Measurements from ENCODE around the gene TRIM34. TPM values are rescaled to one million over a fixed set of nuclear protein-coding genes. Genes with fewer than 3 reads are reported as not detected.
"Not testable (repeated sequence)": the region's sequence is repeated elsewhere in the genome, so short reads cannot be mapped to it uniquely, and the experiment has no call there.

Gene TRIM34
- total and polyA plus RNA-seq, 10 of the 15 experiments (the other 5 are each of a cell fraction or from before 2014, with no cell fraction given) = 16.7 to 51.4 (median 21.5) TPM

GRCh38 chr11:5600374-5600851 is 24.4 kb upstream of the TRIM34 start:
- ChIA-PET POLR2A (no interaction called here), CTCF (interaction anchor here (0.5 to 3.9 kb wide), 23 partner anchors 8 to 291 kb away, joined by 3 to 23 read pairs (median 4); partner anchors contain the start of genes OR52N2 and TRIM5), RAD21 (ENCODE audit: unreplicated experiment) (interaction anchor here (1.1 to 3.4 kb wide), 5 partner anchors 84 to 291 kb away, joined by 3 to 13 read pairs (median 5); partner anchors contain the start of gene TRIM5), SMC1A (ENCODE audit: uncharacterized antibody, unreplicated experiment) (interaction anchor here (0.6 to 4.6 kb wide), 12 partner anchors 78 to 630 kb away, joined by 3 to 21 read pairs (median 4); partner anchors contain the start of genes OR52N2, OR56B1, TRIM22 and TRIM5)
- Histone ChIP-seq H3K9ac (ENCODE audit: control insufficient read depth, insufficient read depth, low read length) (no peak overlapping the region), H3K36me3 (ENCODE audit: control insufficient read depth in 2 of 2, insufficient read depth in 2 of 2, low read length in 1 of 2) (peaks cover 0 to 2% of the 10 kb centered on the region in 2 experiments; a peak in 1 of 4 replicates), H3K4me2 (ENCODE audit: control insufficient read depth, insufficient read depth) (no peak overlapping the region), H4K20me1 (ENCODE audit: control insufficient read depth, insufficient read depth) (no peaks in the 10 kb centered on the region; the same call in 1 of the 2 replicates), H3K27ac (ENCODE audit: control insufficient read depth, insufficient read depth) (no peak overlapping the region), H3K27me3 (replicated peaks in 1 of 2; ENCODE audit: control insufficient read depth in 2 of 2, insufficient read depth in 2 of 2, low read length in 1 of 2) (no peaks in the 10 kb centered on the region), H3K9me3 (replicated peaks; ENCODE audit: control insufficient read depth, insufficient read depth, low read length) (no peaks in the 10 kb centered on the region), H3K79me2 (ENCODE audit: control insufficient read depth, insufficient read depth, low read length) (no peaks in the 10 kb centered on the region), H3K4me3 (no peak overlapping the region), H3K4me1 (ENCODE audit: control insufficient read depth, insufficient read depth, low read length) (no peaks in the 10 kb centered on the region; the same call in 1 of the 2 replicates), H2AFZ (ENCODE audit: control insufficient read depth, low read depth, low read length) (no peak overlapping the region; the same call in 1 of the 2 replicates)
- 33% methylated on average over 9 of the region's 9 CpGs for WGBS (ENCODE audit: insufficient coverage, insufficient replicate concordance, low lambda C conversion rate, missing lambda C conversion rate)
- no TSS peak for BruUV-seq (replicated peaks)
- intact Hi-C loops (cut with micrococcal nuclease; ENCODE audit: unreplicated experiment) (loop anchor here (1.0 to 2.0 kb wide), 3 partner anchors 112 to 290 kb away; partner anchors contain the start of gene OR52N2), in situ Hi-C loops (cut with MboI) (loop anchor here (5.0 kb wide), 1 partner anchor 202 kb away; no protein-coding TSS in a partner anchor)
- DNase-seq (ENCODE audit: low read depth, low spot score) (peak; percentile 23), FAIRE-seq (peak; percentile 95), ATAC-seq (peak; percentile 98)
- TF ChIP-seq ZBTB33 (IDR thresholded peaks at IDR 0.05) (peak; percentile 74), SMC3 (IDR thresholded peaks at IDR 0.05; ENCODE audit: borderline replicate concordance, low read length) (peak; percentile 85), YY1 (IDR thresholded peaks at IDR 0.05; ENCODE audit: low read depth, low read length) (peak; percentile 69), ZNF384 (IDR thresholded peaks at IDR 0.05; ENCODE audit: borderline replicate concordance, low read depth, low read length) (no peak), ZNF274 (IDR thresholded peaks at IDR 0.05; ENCODE audit: insufficient read depth, insufficient read length) (no peak), CTCF (IDR thresholded peaks at IDR 0.05 in 2 of 3, conservative IDR thresholded peaks at IDR 0.05 in 1 of 3; ENCODE audit: control insufficient read depth in 2 of 3, extremely low read depth in 1 of 3, insufficient read depth in 1 of 3, low read depth in 3 of 3, low read length in 3 of 3) (peak; percentile 80 to 94 (median 87)), MYB (IDR thresholded peaks at IDR 0.05; ENCODE audit: borderline replicate concordance, low read depth, low read length) (no peak), RAD21 (IDR thresholded peaks at IDR 0.05; ENCODE audit: insufficient read depth, low read depth, low read length) (peak; percentile 84), YBX1 (IDR thresholded peaks at IDR 0.05) (no peak), HDGF (IDR thresholded peaks at IDR 0.05) (no peak), CHD1 (IDR thresholded peaks at IDR 0.05; ENCODE audit: low read depth, low read length) (no peak), CBX5 (IDR thresholded peaks at IDR 0.05; ENCODE audit: low read depth) (0 out of 2 replicates have a peak, but pooled peaks have one; percentile 75), RUNX3 (IDR thresholded peaks at IDR 0.05; ENCODE audit: low read length) (peak; percentile 41)

- H3K9ac ChIP-seq (ENCODE audit: control insufficient read depth, insufficient read depth, low read length); H3K9me3 ChIP-seq (replicated peaks; ENCODE audit: control insufficient read depth, insufficient read depth, low read length); H2AFZ ChIP-seq (ENCODE audit: control insufficient read depth, low read depth, low read length); H3K4me3 ChIP-seq; H3K27me3 ChIP-seq (replicated peaks in 1 of 2; ENCODE audit: control insufficient read depth in 2 of 2, insufficient read depth in 2 of 2, low read length in 1 of 2); H3K27ac ChIP-seq (ENCODE audit: control insufficient read depth, insufficient read depth); H4K20me1 ChIP-seq (ENCODE audit: control insufficient read depth, insufficient read depth); intact Hi-C loops (cut with micrococcal nuclease; ENCODE audit: unreplicated experiment); DNase-seq (ENCODE audit: low read depth, low spot score); ATAC-seq; POLR2A ChIA-PET; H3K79me2 ChIP-seq (ENCODE audit: control insufficient read depth, insufficient read depth, low read length); H3K4me1 ChIP-seq (ENCODE audit: control insufficient read depth, insufficient read depth, low read length); BruUV-seq (replicated peaks); H3K4me2 ChIP-seq (ENCODE audit: control insufficient read depth, insufficient read depth); H3K36me3 ChIP-seq (ENCODE audit: control insufficient read depth in 2 of 2, insufficient read depth in 2 of 2, low read length in 1 of 2); FAIRE-seq: not testable (repeated sequence)
- ChIA-PET CTCF (interaction anchor here (0.6 to 2.0 kb wide), 5 partner anchors 9 to 539 kb away, joined by 3 to 8 read pairs (median 4); no protein-coding TSS in a partner anchor), RAD21 (ENCODE audit: unreplicated experiment) (interaction anchor here (0.5 kb wide), 1 partner anchor 43 kb away, joined by 3 read pairs; no protein-coding TSS in a partner anchor), SMC1A (ENCODE audit: uncharacterized antibody, unreplicated experiment) (interaction anchor here (1.4 kb wide), 1 partner anchor 12 kb away, joined by 3 read pairs; no protein-coding TSS in a partner anchor)
- 63% methylated on average over 4 of the region's 4 CpGs for WGBS (ENCODE audit: insufficient coverage, insufficient replicate concordance, low lambda C conversion rate, missing lambda C conversion rate)
- in situ Hi-C loops (cut with MboI) = loop anchor here (5.0 kb wide), 1 partner anchor 200 kb away; no protein-coding TSS in a partner anchor
Observed at GRCh38 chr11:5602791-5603190, 22.0 kb upstream of the TRIM34 start.
